DOHH2 (cell line): ENCODE results near the gene MGLL.

ENCODE experiments used
- H3F3A ChIP-seq: fragments of 200-600 bp; sonication (generic), shearing (Covaris generic); 2 replicates; pipeline ENCODE4 v1.6.0; 2016; ENCODE audit warnings: antibody characterized with exemption, mild to moderate bottlenecking; ENCODE audit not compliant: control insufficient read depth, insufficient read depth
- H3K27ac ChIP-seq: fragments of 200-600 bp; sonication (generic); 2 replicates; pipeline ENCODE4 v1.5.1; 2014; ENCODE audit warnings: low read depth, mild to moderate bottlenecking, low read length, moderate library complexity
- H3K27me3 ChIP-seq: fragments of 200-600 bp; sonication (generic); 2 replicates; pipeline ENCODE4 v1.6.1; 2014; ENCODE audit warnings: mild to moderate bottlenecking, low read length, mixed read lengths; ENCODE audit not compliant: control insufficient read depth
- H3K36me3 ChIP-seq: fragments of 200-600 bp; sonication (generic); 2 replicates; pipeline ENCODE4 v1.6.1; 2014; ENCODE audit warnings: mild to moderate bottlenecking, low read length, moderate library complexity, mixed read lengths; ENCODE audit not compliant: control insufficient read depth
- H3K4me1 ChIP-seq: fragments of 200-600 bp; sonication (generic); 2 replicates; pipeline ENCODE4 v1.6.1; 2014; ENCODE audit warnings: mild to moderate bottlenecking, low read length, mixed read lengths; ENCODE audit not compliant: control insufficient read depth
- H3K4me2 ChIP-seq: fragments of 200-600 bp; sonication (generic); 2 replicates; pipeline ENCODE4 v1.6.0; 2014; ENCODE audit warnings: mild to moderate bottlenecking, low read length, moderate library complexity
- H3K4me3 ChIP-seq: fragments of 200-600 bp; sonication (generic); 2 replicates; pipeline ENCODE4 v1.5.1; 2014; ENCODE audit warnings: mild to moderate bottlenecking, low read length, mixed read lengths
- H3K79me2 ChIP-seq: fragments of 200-600 bp; sonication (generic); 2 replicates; pipeline ENCODE4 v1.6.1; 2014; ENCODE audit warnings: mild to moderate bottlenecking, low read length, mixed read lengths; ENCODE audit not compliant: control insufficient read depth
- H3K9me2 ChIP-seq: fragments of 200-600 bp; sonication (generic); replicated peaks from 2 replicates; pipeline ENCODE4 v1.6.1; 2014; ENCODE audit warnings: mild to moderate bottlenecking, low read length, mixed read lengths; ENCODE audit not compliant: control insufficient read depth
- H3K9me3 ChIP-seq: fragments of 200-600 bp; sonication (generic); 2 replicates; pipeline ENCODE4 v1.6.1; 2014; ENCODE audit warnings: antibody characterized with exemption, low read length, mixed read lengths; ENCODE audit not compliant: control insufficient read depth, insufficient read depth
- H4K20me1 ChIP-seq: fragments of 200-600 bp; sonication (generic); 2 replicates; pipeline ENCODE4 v1.6.0; 2014; ENCODE audit warnings: low read depth, mild to moderate bottlenecking, antibody characterized with exemption, low read length, moderate library complexity; ENCODE audit not compliant: control insufficient read depth, insufficient read depth
- EZH2phosphoT487 ChIP-seq: fragments of 200-600 bp; sonication (generic); IDR thresholded peaks from 2 replicates; pipeline ENCODE4 v1.6.1; 2017; ENCODE audit warnings: borderline replicate concordance, mild to moderate bottlenecking, antibody characterized with exemption, low read length, moderate library complexity, mixed read lengths
- TF ChIP-seq, protein P1 (sequence below): fragments of 200-600 bp; sonication (generic); IDR thresholded peaks from one replicate; pipeline ENCODE4 v1.5.1; 2014; ENCODE audit warnings: antibody characterized with exemption, mild to moderate bottlenecking, low read depth, low read length; ENCODE audit not compliant: poor library complexity, severe bottlenecking

MGLL gene

DNA sequence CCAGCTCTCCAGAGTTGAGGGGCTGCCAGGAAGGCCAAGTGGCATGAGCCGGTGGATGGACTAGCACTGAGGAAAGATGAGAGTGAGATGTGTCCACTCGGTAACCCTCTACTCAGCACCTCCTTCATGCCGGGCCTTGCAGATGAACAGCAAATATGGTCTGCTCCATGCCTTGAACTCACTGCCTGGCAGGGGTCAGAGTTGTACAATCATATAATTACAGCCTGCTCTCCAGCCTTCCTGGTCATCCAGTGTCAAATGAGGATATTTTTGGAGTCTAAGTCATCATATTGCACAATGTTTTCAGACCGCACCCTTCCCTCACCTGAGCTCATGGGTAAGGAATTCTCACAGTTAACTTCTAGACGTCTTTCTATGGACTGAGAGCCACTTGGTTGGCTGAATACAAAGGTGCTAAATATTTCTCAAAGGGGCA, 4.9 kb downstream of the MGLL start:
- H3K27me3 ChIP-seq: peaks cover 32% of the 10 kb centered on the region
- TF ChIP-seq EZH2phosphoT487: no peak
- TF ChIP-seq, protein P1, sequence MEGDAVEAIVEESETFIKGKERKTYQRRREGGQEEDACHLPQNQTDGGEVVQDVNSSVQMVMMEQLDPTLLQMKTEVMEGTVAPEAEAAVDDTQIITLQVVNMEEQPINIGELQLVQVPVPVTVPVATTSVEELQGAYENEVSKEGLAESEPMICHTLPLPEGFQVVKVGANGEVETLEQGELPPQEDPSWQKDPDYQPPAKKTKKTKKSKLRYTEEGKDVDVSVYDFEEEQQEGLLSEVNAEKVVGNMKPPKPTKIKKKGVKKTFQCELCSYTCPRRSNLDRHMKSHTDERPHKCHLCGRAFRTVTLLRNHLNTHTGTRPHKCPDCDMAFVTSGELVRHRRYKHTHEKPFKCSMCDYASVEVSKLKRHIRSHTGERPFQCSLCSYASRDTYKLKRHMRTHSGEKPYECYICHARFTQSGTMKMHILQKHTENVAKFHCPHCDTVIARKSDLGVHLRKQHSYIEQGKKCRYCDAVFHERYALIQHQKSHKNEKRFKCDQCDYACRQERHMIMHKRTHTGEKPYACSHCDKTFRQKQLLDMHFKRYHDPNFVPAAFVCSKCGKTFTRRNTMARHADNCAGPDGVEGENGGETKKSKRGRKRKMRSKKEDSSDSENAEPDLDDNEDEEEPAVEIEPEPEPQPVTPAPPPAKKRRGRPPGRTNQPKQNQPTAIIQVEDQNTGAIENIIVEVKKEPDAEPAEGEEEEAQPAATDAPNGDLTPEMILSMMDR: no peak
- H4K20me1 ChIP-seq: no peaks in the 10 kb centered on the region; the same call in 1 of the 2 replicates
- no peaks in the 10 kb centered on the region for H3K4me1 ChIP-seq
- H3K4me3 ChIP-seq: no peak overlapping the region
- H3K4me2 ChIP-seq: no peak overlapping the region
- H3K79me2 ChIP-seq: no peaks in the 10 kb centered on the region
- no peaks in the 10 kb centered on the region for H3K36me3 ChIP-seq
- no peaks in the 10 kb centered on the region for H3K9me2 ChIP-seq
- no peaks in the 10 kb centered on the region for H3F3A ChIP-seq
- no peaks in the 10 kb centered on the region for H3K9me3 ChIP-seq
- H3K27ac ChIP-seq: no peak overlapping the region

DNA sequence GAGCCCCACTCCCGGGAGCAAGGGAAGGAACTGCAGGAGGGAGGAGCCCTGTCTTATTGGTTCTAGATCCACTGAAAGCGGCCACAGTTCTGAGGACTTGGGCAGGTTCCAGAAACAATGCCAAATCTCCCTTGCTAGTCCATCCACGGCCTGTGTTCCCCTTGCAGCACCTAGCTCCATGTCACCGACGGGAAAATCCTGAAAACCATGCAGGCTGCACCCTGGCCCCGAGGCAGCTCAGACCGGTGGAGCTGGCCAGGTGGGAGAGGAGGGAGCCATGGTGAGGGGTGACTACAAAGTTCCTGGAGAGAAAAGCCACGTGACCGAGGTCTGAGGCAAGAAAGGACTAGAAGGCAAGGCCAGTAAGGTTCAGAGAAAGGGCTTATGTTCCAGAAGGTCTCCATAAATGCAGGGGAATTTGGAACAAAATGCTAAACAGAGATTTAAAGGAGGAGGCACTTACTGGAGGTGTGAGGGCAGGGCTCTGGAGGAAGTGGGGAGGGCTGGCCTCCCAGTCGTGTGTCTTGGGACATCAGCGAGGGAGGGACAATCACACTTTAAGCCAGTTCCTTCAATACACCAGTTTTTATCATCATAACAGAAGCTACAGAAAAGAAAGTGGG, 5.4 kb downstream of the MGLL start:
- no peaks in the 10 kb centered on the region for H3K4me1 ChIP-seq
- no peaks in the 10 kb centered on the region for H3F3A ChIP-seq
- no peak overlapping the region for H3K27ac ChIP-seq
- H3K27me3 ChIP-seq: peaks cover 26% of the 10 kb centered on the region
- H3K4me2 ChIP-seq: no peak overlapping the region
- no peaks in the 10 kb centered on the region for H3K79me2 ChIP-seq
- H3K36me3 ChIP-seq: no peaks in the 10 kb centered on the region
- H3K9me2 ChIP-seq: no peaks in the 10 kb centered on the region
- H3K9me3 ChIP-seq: no peaks in the 10 kb centered on the region
- H3K4me3 ChIP-seq: no peak overlapping the region
- no peak for TF ChIP-seq EZH2phosphoT487
- TF ChIP-seq, protein P1: no peak
- H4K20me1 ChIP-seq: no peaks in the 10 kb centered on the region; the same call in 1 of the 2 replicates

DNA sequence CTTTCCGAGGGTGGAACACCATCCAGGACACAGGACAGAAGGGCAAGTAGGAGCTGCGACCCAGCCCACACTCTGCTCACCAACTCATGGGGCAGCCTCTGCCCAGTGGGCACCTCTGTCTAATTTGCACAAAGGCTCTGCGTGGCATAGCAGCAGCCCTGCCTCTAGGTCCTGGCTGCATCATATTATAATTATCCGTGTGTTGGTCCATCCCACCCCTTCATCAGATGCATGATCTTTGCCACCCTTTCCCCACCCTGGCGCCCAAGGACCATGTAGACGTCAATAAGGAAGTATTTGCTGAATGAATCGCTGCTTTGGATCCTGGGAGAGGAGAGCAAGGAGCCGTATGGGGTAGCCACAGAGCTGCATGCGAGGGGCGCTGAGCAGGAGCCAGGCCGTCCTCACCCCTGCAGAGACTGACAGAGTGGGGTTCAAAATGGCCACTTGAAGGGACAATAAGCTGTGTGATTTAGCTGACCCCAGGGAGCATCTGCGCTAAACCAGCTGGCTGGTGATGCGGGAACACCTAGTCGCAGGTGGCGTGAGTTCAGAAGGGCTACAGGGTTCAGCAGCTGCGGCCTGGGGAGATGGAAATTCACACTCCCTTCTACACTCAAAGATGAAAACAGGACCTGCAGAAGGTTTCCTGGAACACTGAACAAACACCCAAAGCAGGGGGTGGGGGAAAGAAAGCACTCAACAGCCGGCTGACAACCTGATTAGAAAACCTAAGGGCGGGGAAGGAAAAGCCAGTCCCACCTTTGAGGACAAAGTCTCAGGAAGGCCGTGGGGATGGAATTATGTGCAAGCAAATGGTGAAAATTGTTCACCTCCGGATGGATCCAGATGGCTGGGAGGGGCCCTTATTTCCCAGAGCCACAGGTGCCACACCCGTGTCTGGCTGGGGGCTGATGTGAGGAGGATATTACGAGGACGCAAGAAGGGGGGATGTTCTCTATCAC, 6.4 kb downstream of the MGLL start:
- Histone ChIP-seq H3K4me1 (no peaks in the 10 kb centered on the region), H3K27me3 (peaks cover 20% of the 10 kb centered on the region), H3K4me2 (no peak overlapping the region), H3K27ac (no peak overlapping the region), H3F3A (no peaks in the 10 kb centered on the region), H3K36me3 (no peaks in the 10 kb centered on the region), H3K4me3 (no peak overlapping the region), H3K9me2 (no peaks in the 10 kb centered on the region), H4K20me1 (no peaks in the 10 kb centered on the region; the same call in 1 of the 2 replicates), H3K79me2 (no peaks in the 10 kb centered on the region), H3K9me3 (no peaks in the 10 kb centered on the region)
- TF ChIP-seq EZH2phosphoT487: no peak
- TF ChIP-seq, protein P1: no peak
